Vein endothelial cell (primary cell): ENCODE measurements around the gene PKP3. TPM values are rescaled to one million over a fixed set of nuclear protein-coding genes. Genes with fewer than 3 reads are reported as not detected.

ENCODE experiments used
- small RNA-seq: library from RNA; depleted of rRNA; stranded (forward); fragments of <200 nt; gene quantifications from one replicate; pipeline ENCODE3, GENCODE V24; 2012
- total RNA-seq: library from RNA; depleted of rRNA; stranded (reverse); fragments of >200 nt; gene quantifications from 2 replicates; pipeline ENCODE4 v1.2.3, GENCODE V29; 2012

PKP3 gene
- 0.65 and 0.86 TPM in 2 replicates for total RNA-seq

GRCh38 chr11:394034-394857 lies at the start of gene PKP3:
Gene PKP3, plus strand, starts transcription at chr11:394209. Its CDS starts 84 bp downstream, at chr11:394293.

GRCh38 chr11:369336-370018 lies 24.5 kb upstream of the PKP3 start, which contains the start of gene B4GALNT4:
Gene B4GALNT4, plus strand, starts transcription at chr11:369499. Its CDS starts 305 bp downstream, at chr11:369804.

GRCh38 chr11:441418-442274 lies 47.6 kb downstream of the PKP3 start, which contains the start of gene ANO9:
Gene ANO9, minus strand, starts transcription at chr11:442011. Its CDS starts 85 bp downstream, at chr11:441926.

GRCh38 chr11:449889-450808 lies 56.1 kb downstream of the PKP3 start, which contains the start of gene PTDSS2:
Gene PTDSS2, plus strand, starts transcription at chr11:450279. Its CDS starts 177 bp downstream, at chr11:450456.

Small RNA genes lying within 50 kb of the gene (small RNA-seq; reads per million reads assigned to genes)
- gene RN7SL838P: 0.08 reads per million

Other genes with a start within 250 kb of the PKP3 start
- gene SCGB1C1, start 201.1 kb upstream of the PKP3 start, total RNA-seq: not detected in 2 replicates
- gene BET1L, start 186.8 kb upstream of the PKP3 start, total RNA-seq: 14.3 and 14.4 TPM in 2 replicates
- 147 and 164 TPM in 2 replicates for gene RIC8A, start 186.5 kb upstream of the PKP3 start, total RNA-seq
- 6.7 and 10.1 TPM in 2 replicates for gene SIRT3, start 157.9 kb upstream of the PKP3 start, total RNA-seq
- gene PSMD13, start 157.2 kb upstream of the PKP3 start, total RNA-seq: 162 and 206 TPM in 2 replicates
- not detected in 2 replicates for gene NLRP6, start 115.8 kb upstream of the PKP3 start, total RNA-seq
- 17.3 and 24.2 TPM in 2 replicates for gene PGGHG, start 105.1 kb upstream of the PKP3 start, total RNA-seq
- gene IFITM5, start 94.7 kb upstream of the PKP3 start, total RNA-seq: not detected in 2 replicates
- 67.2 and 73.5 TPM in 2 replicates for gene IFITM2, start 86.4 kb upstream of the PKP3 start, total RNA-seq
- 0.33 and 0.57 TPM in 2 replicates for gene IFITM1, start 80.2 kb upstream of the PKP3 start, total RNA-seq
- gene IFITM3, start 73.3 kb upstream of the PKP3 start, total RNA-seq: 55.7 and 70.9 TPM in 2 replicates
- gene B4GALNT4, start 24.7 kb upstream of the PKP3 start, total RNA-seq: 2.3 and 2.6 TPM in 2 replicates
- gene SIGIRR, start 20.8 kb downstream of the PKP3 start, total RNA-seq: 49.6 and 60.1 TPM in 2 replicates
- 0.33 and 0.48 TPM in 2 replicates for gene ANO9, start 47.8 kb downstream of the PKP3 start, total RNA-seq
- 35.2 and 37.9 TPM in 2 replicates for gene PTDSS2, start 56.1 kb downstream of the PKP3 start, total RNA-seq
- 211 and 222 TPM in 2 replicates for gene RNH1, start 113.0 kb downstream of the PKP3 start, total RNA-seq
- 42.5 and 50.5 TPM in 2 replicates for gene HRAS, start 141.4 kb downstream of the PKP3 start, total RNA-seq
- gene LRRC56, start 143.3 kb downstream of the PKP3 start, total RNA-seq: 0.57 and 1.3 TPM in 2 replicates
- gene LMNTD2, start 166.5 kb downstream of the PKP3 start, total RNA-seq: 1.9 and 2.6 TPM in 2 replicates
- 17.1 and 18.0 TPM in 2 replicates for gene RASSF7, start 166.8 kb downstream of the PKP3 start, total RNA-seq
- 35.8 and 43.8 TPM in 2 replicates for gene PHRF1, start 182.3 kb downstream of the PKP3 start, total RNA-seq
- gene IRF7, start 221.7 kb downstream of the PKP3 start, total RNA-seq: 11.2 and 14.0 TPM in 2 replicates
- not detected in 2 replicates for gene CDHR5, start 230.7 kb downstream of the PKP3 start, total RNA-seq
- gene SCT, start 233.0 kb downstream of the PKP3 start, total RNA-seq: not detected in 2 replicates
- gene DRD4, start 243.1 kb downstream of the PKP3 start, total RNA-seq: not detected in 2 replicates